GM18909 (cell line): ENCODE measurements around the gene RILPL1.
"Not testable (repeated sequence)": the region's sequence is repeated elsewhere in the genome, so short reads cannot be mapped to it uniquely, and the experiment has no call there.

ENCODE experiments used
- ATAC-seq: cut with Tn5 transposase; IDR thresholded peaks from one replicate; pipeline ENCODE4 v1.9.1; 2021; ENCODE audit warnings: mild to moderate bottlenecking; ENCODE audit not compliant: unreplicated experiment, poor library complexity

Gene RILPL1

DNA sequence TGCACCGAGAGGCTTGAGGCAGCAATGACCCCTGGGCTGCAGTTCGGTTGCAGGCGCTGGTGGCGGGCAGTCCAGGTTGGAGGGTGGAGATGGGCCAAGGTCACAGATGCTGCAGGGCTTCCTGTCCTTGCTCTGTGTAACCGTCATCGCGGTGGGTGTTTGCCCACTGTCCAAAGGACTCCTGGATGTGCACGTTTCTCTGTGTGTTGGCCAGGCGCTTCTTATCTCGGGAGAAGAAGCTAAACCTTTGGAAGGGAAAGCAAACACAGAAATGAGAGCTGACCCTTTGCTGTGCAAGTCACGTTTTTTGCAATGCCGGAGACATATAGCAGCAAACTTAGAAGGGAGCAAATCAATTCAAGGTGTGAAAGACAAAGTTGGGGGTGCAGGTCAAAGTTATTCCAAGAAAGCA is 61.1 kb downstream of the RILPL1 start:
- no peak for ATAC-seq

DNA sequence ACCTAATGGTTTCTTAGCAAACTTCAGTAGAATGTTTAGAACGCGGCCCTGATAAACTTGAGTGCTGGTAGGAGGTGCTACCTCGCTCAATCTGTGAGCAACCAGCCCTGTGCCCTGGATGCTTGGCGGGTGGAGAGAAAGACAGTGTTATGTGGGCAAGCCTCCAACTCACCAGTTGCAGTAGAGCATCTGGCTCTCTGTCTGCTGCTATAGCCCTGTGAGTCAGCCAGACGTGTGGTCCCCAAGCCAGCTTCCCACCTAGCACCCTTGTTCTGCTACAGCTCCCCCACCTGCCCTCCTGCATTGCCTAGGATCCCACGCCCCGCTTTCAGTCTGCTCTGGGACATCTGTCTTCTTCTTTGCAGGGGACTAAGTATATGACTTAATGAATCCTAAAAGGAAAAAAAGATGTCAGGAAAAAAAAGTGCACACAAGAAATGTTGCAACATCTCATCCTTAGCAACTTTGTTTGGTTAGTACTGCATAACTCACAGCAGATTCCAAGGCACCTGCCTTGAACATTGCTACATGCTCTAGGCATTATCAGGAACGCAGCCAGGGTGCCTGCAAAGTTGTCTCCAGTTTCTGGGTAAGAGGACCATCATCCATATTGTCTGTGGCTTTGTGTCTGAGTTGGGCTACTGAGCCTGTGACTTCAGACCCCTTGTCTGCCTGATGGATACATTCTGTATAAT is 62.0 kb downstream of the RILPL1 start:
- no peak for ATAC-seq

DNA sequence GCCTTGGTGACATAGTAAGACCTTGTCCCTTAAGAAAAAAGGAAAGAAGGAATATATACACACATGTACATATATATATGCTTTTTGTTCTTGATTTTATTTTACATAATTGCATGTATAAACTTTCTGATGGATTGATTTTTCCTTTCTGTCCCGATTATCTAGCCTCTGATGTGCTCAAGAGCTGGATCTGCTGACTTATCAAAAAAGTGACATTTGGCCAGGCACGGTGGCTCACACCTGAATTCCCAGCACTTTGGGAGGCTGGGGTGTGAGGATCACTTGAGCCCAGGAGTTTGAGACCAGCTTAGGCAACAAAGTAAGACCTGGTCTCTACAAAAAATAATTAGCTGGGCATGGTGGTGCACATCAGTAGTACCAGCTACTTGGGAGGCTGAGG is 63.5 kb downstream of the RILPL1 start:
- ATAC-seq, result no peak

DNA sequence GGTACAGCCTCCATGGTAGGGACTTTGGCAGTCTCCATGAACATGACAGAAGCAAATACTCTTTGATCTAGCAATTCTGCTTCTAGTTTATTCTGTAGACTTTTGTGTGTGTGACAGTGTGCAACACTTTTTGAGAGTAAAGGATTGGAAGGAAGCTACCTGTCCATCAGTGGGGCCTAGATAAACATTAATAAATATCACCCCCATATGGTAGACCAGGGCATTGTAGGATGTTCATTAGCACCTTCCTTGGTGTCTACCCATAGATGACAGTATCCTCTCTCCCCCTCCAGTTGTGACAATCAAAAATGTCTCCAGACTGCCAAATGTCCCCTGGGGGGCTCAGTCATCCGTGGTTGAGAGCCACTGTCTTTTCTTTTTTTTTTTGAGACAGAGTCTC is 64.7 kb downstream of the RILPL1 start:
- ATAC-seq, result peak; percentile 71

DNA sequence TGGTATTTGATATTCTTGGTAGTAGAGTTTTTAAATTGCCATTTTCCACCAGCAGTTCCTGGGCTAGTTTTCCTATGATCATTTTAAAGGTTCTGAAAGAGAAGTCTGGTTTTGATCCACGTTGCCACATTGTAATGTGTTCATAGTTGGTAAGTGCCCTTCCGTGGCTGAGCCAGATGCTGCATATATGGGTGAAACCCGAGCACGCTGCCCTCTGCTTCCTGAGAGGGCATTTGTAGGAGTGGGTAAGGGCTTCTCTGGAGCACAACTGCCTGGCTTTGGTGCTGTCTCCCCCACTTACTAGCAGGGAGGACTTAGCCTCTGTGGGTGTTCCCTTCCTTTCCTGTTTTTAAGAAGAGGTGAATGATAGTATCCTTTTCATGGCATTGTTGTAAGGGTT is 68.4 kb downstream of the RILPL1 start:
- ATAC-seq, result no peak

DNA sequence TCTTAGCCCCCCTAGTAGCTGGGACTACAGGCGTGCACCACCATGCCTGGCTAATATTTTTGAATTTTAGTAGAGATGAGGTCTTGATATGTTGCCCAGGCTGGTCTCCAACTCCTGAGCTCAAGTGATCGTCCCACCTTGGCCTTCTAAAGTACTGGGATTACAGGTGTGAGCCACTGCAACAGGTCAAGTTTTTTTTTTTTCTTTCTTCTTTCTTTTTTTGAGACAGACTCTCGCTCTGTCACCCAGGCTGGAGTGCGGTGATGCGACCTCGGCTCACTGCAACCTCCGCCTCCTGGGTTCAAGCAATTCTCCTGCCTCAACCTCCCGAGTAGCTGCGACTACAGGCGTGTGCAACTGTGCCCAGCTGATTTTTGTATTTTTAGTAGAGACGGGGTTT is 70.3 kb downstream of the RILPL1 start:
- ATAC-seq, result not testable (repeated sequence)

DNA sequence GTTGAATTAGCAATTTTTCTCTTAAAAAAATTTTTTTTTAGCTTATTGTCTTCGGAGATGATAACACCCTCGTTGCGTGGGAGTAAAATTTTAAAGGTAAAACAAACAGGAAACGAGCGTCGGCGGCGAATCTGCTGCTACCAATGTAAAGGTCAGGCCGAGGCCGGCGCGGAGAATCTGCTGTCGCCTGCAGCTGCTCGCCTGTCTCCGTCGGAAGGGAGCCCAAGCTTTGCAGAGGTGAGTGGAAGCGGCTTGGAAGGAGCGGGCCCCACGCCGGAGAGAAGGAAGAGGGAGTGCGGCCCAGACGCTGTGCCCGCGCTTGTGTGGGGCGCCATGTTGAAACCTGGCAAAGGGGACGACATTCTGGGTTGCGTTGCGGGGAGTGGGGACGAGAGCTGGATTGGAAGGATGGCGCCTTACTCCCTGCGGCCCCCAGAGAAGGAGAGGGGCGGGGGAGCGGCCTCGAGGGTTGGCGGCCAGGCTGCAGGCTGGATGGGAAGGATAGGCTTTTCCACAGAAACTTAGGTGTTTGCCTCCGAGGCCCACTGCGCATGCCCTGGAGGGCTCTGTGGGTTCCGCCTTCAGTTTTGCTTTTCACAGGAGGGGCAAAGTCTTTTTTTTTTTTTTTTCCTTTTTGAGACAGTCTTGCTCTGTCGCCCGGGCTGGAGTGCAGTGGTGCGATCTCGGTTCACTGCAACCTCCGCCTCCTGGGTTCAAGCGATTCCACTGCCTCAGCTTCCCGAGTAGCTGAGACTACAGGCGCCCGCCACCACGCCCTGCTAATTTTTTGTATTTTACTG is 75.3 kb downstream of the RILPL1 start, which contains the start of gene SNRNP35:
SNRNP35 (plus strand) TSS at position 160 of the 800 bp plus-strand sequence. CDS start 7,402 bp downstream, outside the sequence.
- ATAC-seq, result peak; percentile 59

DNA sequence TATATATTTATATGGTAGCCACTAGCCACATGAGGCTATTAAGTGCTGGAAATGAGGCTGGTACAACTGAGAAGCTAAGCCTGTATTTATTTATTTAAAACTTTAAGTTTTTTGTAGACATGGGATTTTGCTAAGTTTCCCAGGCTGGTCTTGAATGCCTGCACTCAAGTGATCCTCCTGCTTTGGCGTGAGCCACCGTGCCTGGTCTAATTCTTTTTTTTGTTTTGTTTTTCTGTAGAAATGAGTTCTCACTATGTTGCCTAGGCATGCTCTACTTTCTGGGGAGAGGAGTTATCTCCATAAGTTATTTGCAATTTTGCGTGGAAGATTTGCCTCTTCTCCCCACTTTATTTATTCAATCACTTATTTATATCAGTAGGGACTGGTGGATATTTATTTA is 80.4 kb downstream of the RILPL1 start:
- ATAC-seq, result no peak

DNA sequence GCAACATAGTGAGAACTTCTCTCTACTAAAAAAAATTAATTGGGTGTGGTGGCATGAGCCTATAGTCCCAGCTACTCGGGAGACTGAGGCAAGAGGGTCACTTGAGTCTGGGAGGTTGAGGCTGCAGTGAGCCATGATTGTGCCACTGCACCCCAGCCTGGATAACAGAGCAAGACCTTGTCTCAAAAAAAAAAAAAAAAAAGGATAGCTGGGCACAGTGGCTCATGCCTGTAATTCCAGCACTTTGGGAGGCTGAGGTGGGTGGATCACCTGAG is 81.3 kb downstream of the RILPL1 start:
- not testable (repeated sequence) for ATAC-seq

DNA sequence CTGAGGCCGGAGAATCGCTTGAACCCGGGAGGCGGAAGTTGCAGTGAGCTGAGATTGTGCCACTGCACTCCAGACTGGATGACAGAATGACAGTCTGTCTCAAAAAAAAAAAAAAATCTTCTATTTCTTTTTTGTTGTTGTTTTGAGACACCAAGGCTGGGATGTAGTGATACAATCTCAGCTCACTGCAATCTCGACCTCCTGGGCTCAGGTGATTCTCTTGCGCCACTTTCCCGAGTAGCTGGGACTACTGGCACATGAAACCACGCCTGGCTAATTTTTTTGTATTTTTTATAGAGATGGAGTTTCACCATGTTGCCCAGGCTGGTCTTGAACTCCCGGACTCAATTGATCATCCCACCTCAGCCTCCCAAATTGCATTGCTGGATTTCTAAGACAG is 82.9 kb downstream of the RILPL1 start:
- no peak for ATAC-seq

DNA sequence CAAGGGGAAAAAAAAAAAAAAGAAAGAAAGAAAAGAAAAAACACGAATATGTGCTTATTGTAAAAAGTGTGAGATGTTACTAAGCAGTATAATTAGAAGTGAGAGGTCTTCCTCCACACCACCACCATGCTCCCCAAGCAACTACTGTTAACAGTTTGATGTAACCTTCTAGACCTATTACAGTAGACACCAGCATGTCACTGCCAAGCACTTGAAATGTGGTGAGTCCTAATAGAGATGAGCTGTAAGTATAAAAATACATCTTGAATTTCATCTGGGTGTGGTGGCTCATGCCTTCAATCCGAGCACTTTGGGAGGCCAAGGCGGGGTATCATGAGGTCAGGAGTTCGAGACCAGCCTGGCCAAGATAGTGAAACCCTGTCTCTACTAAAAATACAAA is 83.7 kb downstream of the RILPL1 start:
- ATAC-seq, result no peak

DNA sequence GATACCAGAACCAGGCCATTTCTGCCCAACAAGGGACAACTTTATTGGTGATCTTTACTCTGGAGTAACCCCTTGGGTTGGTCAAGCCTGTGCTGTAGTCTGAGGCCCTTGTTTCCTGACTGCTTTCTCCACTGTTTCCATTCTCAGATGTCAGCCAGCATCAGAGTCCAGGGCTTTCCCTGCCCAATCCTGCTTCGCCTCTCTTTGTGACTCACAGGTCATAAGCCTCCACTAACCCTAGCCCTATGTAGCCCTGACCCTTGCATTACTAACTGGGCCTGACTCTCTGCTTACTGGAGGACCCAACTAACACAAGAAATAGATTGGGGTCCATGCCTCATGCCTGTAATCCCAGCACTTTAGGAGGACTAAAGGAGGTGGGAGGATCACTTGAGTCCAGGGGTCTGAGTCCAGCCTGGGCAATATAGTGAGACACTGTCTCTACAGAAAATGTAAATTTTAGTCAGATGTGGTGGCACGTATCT is 84.2 kb downstream of the RILPL1 start:
- no peak for ATAC-seq

DNA sequence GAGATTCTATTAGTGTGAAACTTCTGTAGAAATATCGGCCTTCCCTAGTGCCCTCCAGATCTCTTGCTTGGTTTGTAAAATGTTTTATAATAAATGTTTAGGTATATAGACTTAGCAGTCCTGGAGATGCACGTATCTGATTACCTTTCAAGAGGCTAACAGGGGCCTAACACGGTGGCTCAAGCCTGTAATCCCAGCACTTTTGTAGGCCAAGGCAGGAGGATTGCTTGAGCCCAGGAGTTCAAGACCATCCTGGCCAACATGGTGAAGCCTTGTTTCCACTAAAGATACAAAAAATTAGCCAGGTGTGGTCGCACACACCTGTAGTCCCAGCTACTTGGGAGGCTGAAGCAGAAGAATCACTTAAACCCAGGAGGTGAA is 87.2 kb downstream of the RILPL1 start:
- ATAC-seq, result no peak

DNA sequence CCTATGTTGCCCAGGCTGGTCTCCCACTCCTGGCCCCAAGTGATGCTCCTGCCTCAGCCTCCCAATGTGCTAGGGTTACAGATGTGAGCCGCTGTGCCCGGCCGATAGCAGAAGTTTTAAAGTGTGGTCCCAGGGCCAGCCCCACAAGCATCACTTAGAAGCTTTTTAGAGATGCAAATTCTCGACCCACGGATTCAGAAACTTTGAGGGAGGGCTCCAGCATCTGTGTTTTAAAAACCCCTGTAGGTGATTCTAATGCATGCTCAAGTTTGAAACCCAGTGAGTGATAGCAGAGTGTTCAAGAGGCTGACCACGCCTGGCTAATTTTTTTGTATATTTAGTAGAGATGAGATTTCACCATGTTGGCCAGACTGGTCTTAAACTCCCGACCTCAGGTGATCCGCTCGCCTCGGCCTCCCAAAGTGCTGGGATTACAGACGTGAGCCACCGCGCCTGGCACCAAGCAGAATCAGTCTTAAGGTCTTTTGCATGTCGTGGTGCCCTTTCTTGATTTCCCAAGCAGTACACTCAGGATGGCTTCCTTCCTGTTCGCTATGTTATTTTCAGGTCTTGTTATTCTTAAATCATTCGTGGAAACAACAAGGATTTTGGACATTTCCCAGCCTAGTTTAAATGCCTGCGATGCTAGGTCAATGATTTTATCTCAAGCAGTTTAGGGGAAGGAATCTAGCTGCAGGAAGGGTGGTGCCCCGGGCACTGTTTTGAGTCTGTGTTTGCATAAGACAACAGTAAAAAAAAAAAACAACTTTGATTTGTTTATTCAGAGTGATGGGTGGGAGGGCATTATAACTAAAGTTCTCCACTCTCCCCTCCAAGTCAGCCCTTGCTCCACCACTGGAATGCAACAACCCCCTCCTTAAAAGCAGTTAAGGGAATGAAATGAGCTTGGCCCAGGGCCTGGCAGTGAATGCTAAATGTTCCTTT is 87.9 kb downstream of the RILPL1 start:
- ATAC-seq, result no peak

DNA sequence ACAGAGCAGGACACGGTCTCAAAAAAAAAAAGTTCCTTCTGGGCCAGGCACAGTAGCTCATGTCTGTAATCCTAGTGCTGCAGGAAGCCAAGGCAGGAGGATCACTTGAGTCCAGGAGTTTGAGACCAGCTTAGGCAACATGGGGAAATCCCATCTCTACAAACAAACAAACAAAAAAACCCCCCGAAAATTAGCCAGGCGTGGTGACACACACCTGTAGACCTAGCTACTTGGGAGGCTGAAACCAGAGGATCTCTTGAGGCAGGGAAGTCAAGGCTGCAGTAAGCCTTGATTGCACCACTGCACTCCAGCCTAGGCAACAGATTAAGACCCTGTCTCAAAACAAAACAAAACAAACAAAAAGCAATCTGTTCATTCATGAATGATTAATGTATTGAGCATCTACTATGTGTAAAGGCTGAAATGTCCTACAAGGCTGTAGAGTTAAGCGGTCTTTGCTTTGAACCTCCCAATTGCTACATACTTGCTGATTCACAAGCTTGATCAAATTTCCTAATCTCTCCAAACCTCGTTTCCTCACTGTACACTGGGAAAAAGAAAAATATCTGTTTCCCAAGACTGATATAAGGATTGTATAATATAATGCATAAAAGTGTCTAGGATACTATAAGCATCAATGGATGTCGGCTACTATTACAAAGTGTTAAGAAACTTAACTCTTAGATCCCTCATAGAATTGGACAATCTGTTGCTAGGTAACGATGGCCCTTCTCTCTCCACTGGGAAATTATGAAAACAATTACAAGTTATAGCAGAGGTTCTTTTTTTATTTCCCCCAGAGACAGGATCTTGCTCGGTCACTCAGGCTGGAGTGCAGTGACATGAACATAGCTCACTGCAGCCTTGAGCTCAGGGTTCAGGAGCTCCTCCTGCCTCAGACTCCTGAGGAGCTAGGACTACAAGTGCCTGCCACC is 89.2 kb downstream of the RILPL1 start:
- ATAC-seq, result no peak

DNA sequence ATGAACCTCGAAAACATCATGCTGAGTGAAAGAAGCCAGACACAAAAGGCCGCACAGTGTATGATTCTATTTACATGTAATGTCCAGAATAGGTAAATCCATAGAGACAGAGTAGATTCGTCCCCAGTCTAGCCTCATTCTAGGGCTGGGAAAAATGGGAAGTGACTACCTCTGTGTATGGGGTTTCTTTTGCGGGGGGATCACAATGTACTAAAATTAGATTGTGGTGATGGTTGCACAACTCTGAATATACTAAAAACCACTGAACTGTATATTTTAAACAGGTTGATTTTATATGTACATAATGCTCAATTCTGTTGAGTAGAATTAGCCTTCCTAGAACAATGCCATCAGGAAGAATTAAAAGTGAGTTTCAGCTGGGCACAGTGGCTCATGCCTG is 90.7 kb downstream of the RILPL1 start:
- no peak for ATAC-seq

DNA sequence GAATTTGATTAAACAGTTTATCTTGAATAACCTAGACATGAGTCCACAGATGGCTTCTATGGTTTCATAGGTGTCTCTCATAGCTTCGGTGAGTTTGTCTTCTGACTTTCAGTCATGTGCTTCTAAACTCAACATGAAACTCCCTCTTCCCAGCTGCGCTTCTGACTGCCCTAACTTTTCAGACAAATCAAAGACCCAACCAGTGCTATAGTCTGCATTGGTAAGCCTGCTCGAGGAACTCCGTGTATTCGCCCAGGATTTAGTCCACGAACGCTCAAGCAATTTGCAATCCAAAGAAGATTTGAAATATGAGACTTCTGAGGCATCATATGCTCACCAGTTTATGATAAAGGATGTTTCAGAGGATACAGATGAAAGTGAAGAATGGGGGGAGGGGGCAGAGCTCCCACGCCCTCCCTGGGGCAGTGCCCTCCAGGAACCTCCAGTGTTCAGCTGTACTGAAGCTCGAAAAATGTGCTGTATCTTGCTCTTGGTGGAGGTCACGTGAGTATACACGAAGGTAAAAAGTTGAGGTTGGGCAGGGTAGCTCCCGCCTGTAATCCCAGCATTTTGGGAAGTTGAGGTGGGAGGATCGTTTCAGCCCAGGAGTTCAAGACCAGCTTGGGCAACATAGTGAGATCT is 91.9 kb downstream of the RILPL1 start:
- peak; percentile 64 for ATAC-seq

DNA sequence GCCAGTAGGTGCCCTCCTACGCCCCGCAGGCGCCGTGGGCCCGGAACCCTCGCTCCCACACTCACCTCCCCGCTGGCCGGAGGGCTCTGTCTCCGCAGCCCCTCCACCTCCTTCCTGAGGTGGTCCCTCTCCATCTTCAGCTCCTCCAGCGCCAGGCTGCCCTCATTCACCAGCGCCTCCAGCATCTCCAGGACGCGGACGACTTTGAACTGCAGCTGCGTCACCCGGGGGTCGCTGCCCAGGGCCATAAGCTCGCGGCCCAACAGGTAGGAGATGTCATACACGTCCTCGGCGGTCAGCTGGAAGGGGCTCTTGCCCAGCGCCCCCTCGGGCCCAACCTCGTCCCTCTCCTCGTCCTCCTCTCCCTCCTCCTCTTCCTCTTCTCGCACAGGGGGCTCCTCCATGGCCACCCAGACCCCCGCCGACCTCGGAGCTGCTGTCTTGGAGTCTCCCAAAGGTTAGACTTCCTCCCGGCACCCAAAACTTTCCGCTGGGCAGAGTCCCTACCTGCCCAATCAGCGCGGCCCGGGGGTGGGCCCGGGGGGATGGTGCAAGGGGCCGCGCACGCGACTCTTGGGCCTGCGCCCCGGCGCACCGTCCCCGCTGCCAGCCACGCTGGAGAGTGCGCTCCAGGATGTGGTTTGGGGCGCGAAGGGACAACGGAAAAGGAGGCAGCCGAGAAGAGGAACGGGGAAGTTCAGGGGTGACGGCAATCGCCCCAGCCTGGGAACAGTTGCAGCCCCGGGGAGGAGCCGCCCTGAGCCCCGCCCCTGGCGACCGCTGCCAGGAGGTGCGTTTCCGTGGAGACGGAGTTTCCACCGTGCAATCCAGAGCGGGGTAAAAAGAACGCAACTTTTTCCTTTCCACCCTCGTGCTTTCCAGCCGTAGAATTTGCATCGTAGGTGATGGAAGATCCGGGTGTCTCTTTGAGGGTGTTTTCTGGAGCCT is 97.2 kb downstream of the RILPL1 start, which contains the start of gene RILPL2:
RILPL2 (minus strand) TSS at position 668 of the 948 bp plus-strand sequence; CDS start at position 404, 264 bp downstream.
- ATAC-seq, result peak; percentile 75
